ENCODE results near the gene BANP. TPM values are rescaled to one million over a fixed set of nuclear protein-coding genes. Genes with fewer than 3 reads are reported as not detected.

Gene BANP
- total and polyA plus RNA-seq, 2 of the 8 experiments (the other 6 are each of a cell fraction or from before 2014, with no cell fraction given): 25.8 to 39.8 TPM

GRCh38 chr16:88017587-88018101, 66.4 kb downstream of the BANP start:
- Histone ChIP-seq H3K23ac (ENCODE audit: insufficient read length) (no peak overlapping the region), H2AK5ac (ENCODE audit: low read depth, low read length) (no peak overlapping the region), H3K56ac (replicated peaks; ENCODE audit: insufficient read length, low read depth, low read length) (no peak overlapping the region), H3K18ac (ENCODE audit: extremely low read depth, low read length) (no peak overlapping the region), H2BK20ac (ENCODE audit: low read length) (no peak overlapping the region), H3K14ac (ENCODE audit: insufficient read length) (no peak overlapping the region), H2BK12ac (ENCODE audit: low read depth, low read length) (no peak overlapping the region), H3K27me3 (replicated peaks in 1 of 4; ENCODE audit: control insufficient read depth in 3 of 4, extremely low read depth in 1 of 4, insufficient read depth in 3 of 4, low read length in 3 of 4) (no peaks in the 10 kb centered on the region), H2BK120ac (replicated peaks; ENCODE audit: low read depth, low read length) (no peak overlapping the region), H3K36me3 (ENCODE audit: control insufficient read depth in 2 of 4, insufficient read depth in 4 of 4, low read length in 3 of 4) (no peaks in the 10 kb centered on the region; a peak in 1 of 8 replicates), H3K79me1 (ENCODE audit: low read depth, low read length) (peaks cover 9% of the 10 kb centered on the region; the same call in 1 of the 2 replicates), H3K23me2 (ENCODE audit: low read depth, low read length) (no peaks in the 10 kb centered on the region), H3K9ac (replicated peaks in 1 of 4; ENCODE audit: extremely low read depth in 1 of 4, low read depth in 3 of 4, low read length in 3 of 4) (no peak overlapping the region), H3K4ac (replicated peaks; ENCODE audit: insufficient read length, low read depth, low read length) (no peak overlapping the region), H4K5ac (ENCODE audit: insufficient read length, low read depth, low read length) (no peak overlapping the region), H2BK5ac (ENCODE audit: low read depth, low read length) (no peak overlapping the region), H2BK15ac (ENCODE audit: low read length) (no peak overlapping the region), H4K8ac (ENCODE audit: extremely low read depth, insufficient read depth, low read length) (no peak overlapping the region), H2AFZ (ENCODE audit: low read length) (no peak overlapping the region), H3K4me2 (ENCODE audit: insufficient read depth in 1 of 2, low read depth in 2 of 2, low read length in 2 of 2) (no peak overlapping the region), H3K4me3 (ENCODE audit: extremely low read depth in 1 of 4, insufficient read depth in 2 of 4, low read depth in 3 of 4, low read length in 4 of 4) (no peak overlapping the region), H4K91ac (replicated peaks; ENCODE audit: insufficient read length, low read length) (no peak overlapping the region), H3K4me1 (replicated peaks in 1 of 4; ENCODE audit: control insufficient read depth in 3 of 4, insufficient read depth in 4 of 4, low read length in 3 of 4) (peaks cover 0 to 6% (median under 1%) of the 10 kb centered on the region in 4 experiments; a peak in 1 of 7 replicates), H3K27ac (ENCODE audit: low read depth, low read length) (no peak overlapping the region), H3K79me2 (ENCODE audit: control insufficient read depth in 1 of 2, insufficient read depth in 2 of 2, low read length in 2 of 2) (no peaks in the 10 kb centered on the region; a peak in 1 of 4 replicates), H3K9me3 (ENCODE audit: insufficient read depth in 2 of 2, low read depth in 1 of 2, low read length in 1 of 2) (no peaks in the 10 kb centered on the region), H4K20me1 (replicated peaks in 1 of 2; ENCODE audit: control insufficient read depth in 1 of 2, insufficient read depth in 2 of 2, low read length in 2 of 2) (no peaks in the 10 kb centered on the region)
- ChIA-PET POLR2A (ENCODE audit: partially characterized antibody) (no interaction called here), CTCF (ENCODE audit: partially characterized antibody) (no interaction called here)
- no peak for FAIRE-seq
- DNase-seq (ENCODE audit: low read depth in 1 of 2, low spot score in 2 of 2): no peak
- WGBS, 2 experiments (ENCODE audit: extremely low coverage in 1 of 2, insufficient coverage in 1 of 2, insufficient read length in 1 of 2, insufficient replicate concordance in 2 of 2, low coverage in 1 of 2, low lambda C conversion rate in 2 of 2, missing lambda C conversion rate in 1 of 2): 77% methylated on average over 19 of the region's 19 CpGs; no CpG with 5 or more reads in 1 of the 2 experiments
- no peak for TF ChIP-seq NANOG (IDR thresholded peaks at IDR 0.05; ENCODE audit: insufficient read depth, low read depth, low read length, poor library complexity, severe bottlenecking)
- no peak for TF ChIP-seq SP4 (IDR thresholded peaks at IDR 0.05; ENCODE audit: low read length)
- no peak for TF ChIP-seq ATF2 (IDR thresholded peaks at IDR 0.05; ENCODE audit: low read length)
- TF ChIP-seq ASH2L (IDR thresholded peaks at IDR 0.05; ENCODE audit: low read length): no peak
- TF ChIP-seq KDM4A (IDR thresholded peaks at IDR 0.05; ENCODE audit: low read depth, low read length, severe bottlenecking): no peak
- no peak for TF ChIP-seq CBX5 (IDR thresholded peaks at IDR 0.05; ENCODE audit: low read depth, low read length)
- no peak for TF ChIP-seq RFX5 (IDR thresholded peaks at IDR 0.05; ENCODE audit: borderline replicate concordance, low read depth, low read length)
- no peak for TF ChIP-seq HDAC6 (IDR thresholded peaks at IDR 0.05; ENCODE audit: low read depth, low read length)
- TF ChIP-seq EGR1 (IDR thresholded peaks at IDR 0.05; ENCODE audit: borderline replicate concordance, low read depth, low read length): no peak
- no peak for TF ChIP-seq SRF (IDR thresholded peaks at IDR 0.05; ENCODE audit: low read depth, low read length)
- no peak for TF ChIP-seq TCF12 (IDR thresholded peaks at IDR 0.05; ENCODE audit: low read depth, low read length)
- TF ChIP-seq SUZ12 (IDR thresholded peaks at IDR 0.05; ENCODE audit: low read length): no peak
- TF ChIP-seq SAP30 (IDR thresholded peaks at IDR 0.05; ENCODE audit: insufficient read depth, insufficient replicate concordance, low read length): no peak
